ENCODE data around the gene NEURL2. TPM values are rescaled to one million over a fixed set of nuclear protein-coding genes. Genes with fewer than 3 reads are reported as not detected.
"Not testable (repeated sequence)": the region's sequence is repeated elsewhere in the genome, so short reads cannot be mapped to it uniquely, and the experiment has no call there.

The NEURL2 gene
- total RNA-seq, 1 experiment from 2014 or later: 3.3 TPM

DNA sequence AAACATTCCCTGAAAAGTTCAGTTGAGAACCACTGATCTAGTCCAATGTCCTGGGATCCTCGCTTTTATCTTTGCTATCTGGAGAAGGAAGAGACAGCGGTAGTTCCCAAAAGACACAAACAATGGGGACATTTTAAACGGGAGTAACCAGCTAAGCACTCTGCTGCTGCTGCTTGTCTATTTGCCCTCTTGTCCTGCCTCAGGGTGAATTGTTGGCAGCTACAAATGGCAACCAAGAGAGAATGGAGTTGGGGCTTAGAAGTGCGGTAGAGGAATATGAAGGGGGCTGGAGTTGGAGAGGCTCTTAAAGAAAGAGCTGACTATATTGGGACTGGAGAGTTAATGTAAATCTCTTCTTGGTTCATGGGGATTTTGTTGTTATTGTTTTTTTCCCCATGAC, 16.4 kb downstream of the NEURL2 start:
- TF ChIP-seq, protein P1, sequence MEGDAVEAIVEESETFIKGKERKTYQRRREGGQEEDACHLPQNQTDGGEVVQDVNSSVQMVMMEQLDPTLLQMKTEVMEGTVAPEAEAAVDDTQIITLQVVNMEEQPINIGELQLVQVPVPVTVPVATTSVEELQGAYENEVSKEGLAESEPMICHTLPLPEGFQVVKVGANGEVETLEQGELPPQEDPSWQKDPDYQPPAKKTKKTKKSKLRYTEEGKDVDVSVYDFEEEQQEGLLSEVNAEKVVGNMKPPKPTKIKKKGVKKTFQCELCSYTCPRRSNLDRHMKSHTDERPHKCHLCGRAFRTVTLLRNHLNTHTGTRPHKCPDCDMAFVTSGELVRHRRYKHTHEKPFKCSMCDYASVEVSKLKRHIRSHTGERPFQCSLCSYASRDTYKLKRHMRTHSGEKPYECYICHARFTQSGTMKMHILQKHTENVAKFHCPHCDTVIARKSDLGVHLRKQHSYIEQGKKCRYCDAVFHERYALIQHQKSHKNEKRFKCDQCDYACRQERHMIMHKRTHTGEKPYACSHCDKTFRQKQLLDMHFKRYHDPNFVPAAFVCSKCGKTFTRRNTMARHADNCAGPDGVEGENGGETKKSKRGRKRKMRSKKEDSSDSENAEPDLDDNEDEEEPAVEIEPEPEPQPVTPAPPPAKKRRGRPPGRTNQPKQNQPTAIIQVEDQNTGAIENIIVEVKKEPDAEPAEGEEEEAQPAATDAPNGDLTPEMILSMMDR (conservative IDR thresholded peaks at IDR 0.05; ENCODE audit: low read depth, low read length): no peak
- TF ChIP-seq EZH2 (IDR thresholded peaks at IDR 0.05; ENCODE audit: borderline replicate concordance, low read depth, low read length, poor library complexity, severe bottlenecking): no peak
- POLR2A ChIA-PET (ENCODE audit: low non-redundant PET): no interaction called here
- Histone ChIP-seq H3K4me1 (ENCODE audit: insufficient read depth, low read length, poor library complexity, severe bottlenecking) (no peaks in the 10 kb centered on the region), H3K27ac (ENCODE audit: low read depth, low read length, poor library complexity, severe bottlenecking) (no peak overlapping the region), H3K9me3 (ENCODE audit: low read depth, low read length, poor library complexity, severe bottlenecking) (no peaks in the 10 kb centered on the region), H3K4me3 (ENCODE audit: low read depth, low read length, poor library complexity, severe bottlenecking) (no peak overlapping the region), H3K36me3 (ENCODE audit: insufficient read depth, low read length, poor library complexity, severe bottlenecking) (no peaks in the 10 kb centered on the region), H3K27me3 (replicated peaks; ENCODE audit: insufficient read depth, low read depth, low read length, poor library complexity) (no peaks in the 10 kb centered on the region)
- CTCF ChIA-PET: no interaction called here
- no TSS peak for BruUV-seq (replicated peaks)
- DNase-seq (ENCODE audit: low spot score): no peak
- intact Hi-C loops (cut with micrococcal nuclease; ENCODE audit: unreplicated experiment): no loop called here

DNA sequence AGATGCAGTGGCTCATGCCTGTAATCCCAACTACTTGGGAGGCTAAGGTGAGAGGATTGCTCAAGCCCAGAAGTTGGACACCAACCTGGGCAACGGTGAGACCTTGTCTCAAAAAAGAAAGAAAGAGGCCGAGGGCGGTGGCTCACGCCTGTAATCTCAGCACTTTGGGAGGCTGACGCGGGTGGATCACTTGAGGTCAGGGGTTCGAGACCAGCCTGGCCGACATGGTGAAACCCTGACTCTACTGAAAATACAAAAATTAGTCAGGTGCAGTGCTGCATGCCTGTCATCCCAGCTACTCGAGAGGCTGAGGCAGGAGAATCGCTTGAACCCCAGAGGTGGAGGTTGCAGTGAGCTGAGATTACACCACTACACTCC, 16.9 kb downstream of the NEURL2 start:
- POLR2A ChIA-PET (ENCODE audit: low non-redundant PET); H3K4me1 ChIP-seq (ENCODE audit: insufficient read depth, low read length, poor library complexity, severe bottlenecking); H3K9me3 ChIP-seq (ENCODE audit: low read depth, low read length, poor library complexity, severe bottlenecking); H3K36me3 ChIP-seq (ENCODE audit: insufficient read depth, low read length, poor library complexity, severe bottlenecking); intact Hi-C loops (cut with micrococcal nuclease; ENCODE audit: unreplicated experiment); H3K27me3 ChIP-seq (replicated peaks; ENCODE audit: insufficient read depth, low read depth, low read length, poor library complexity); DNase-seq (ENCODE audit: low spot score); CTCF ChIA-PET; BruUV-seq (replicated peaks); H3K4me3 ChIP-seq (ENCODE audit: low read depth, low read length, poor library complexity, severe bottlenecking); H3K27ac ChIP-seq (ENCODE audit: low read depth, low read length, poor library complexity, severe bottlenecking): not testable (repeated sequence)

DNA sequence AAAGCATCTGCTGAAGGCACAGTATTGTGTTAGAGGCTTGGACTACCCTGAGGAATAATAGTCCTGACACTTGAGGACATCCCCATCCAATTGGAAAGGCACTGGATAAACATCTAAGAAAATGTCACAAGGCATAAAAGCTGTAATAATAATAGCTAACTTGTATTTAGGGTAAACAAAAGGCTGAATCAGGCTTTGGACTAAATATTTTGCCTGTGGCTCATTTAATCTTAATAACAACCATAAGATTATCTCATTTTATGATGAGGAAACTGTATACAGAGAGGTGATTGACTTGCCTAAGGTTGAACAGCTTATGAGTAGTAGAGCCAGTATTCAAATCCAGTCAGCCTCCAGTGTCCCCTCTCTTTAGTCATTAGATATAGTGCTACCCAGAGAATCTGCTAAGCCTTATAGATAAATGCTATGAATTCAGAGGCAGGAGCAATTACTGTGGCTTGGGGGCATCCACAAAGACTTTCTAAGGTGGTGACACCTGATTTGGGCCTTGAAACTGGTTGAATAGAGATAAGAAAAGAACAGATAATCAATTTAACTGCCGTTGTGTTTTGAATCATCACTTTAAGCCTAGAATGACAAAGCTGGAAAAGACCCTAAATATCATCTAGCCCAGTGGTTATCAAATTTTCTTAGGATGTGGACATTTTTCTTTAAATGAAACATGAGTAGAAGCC, 17.5 kb downstream of the NEURL2 start:
- Histone ChIP-seq H3K27me3 (replicated peaks; ENCODE audit: insufficient read depth, low read depth, low read length, poor library complexity) (no peaks in the 10 kb centered on the region), H3K27ac (ENCODE audit: low read depth, low read length, poor library complexity, severe bottlenecking) (no peak overlapping the region), H3K4me1 (ENCODE audit: insufficient read depth, low read length, poor library complexity, severe bottlenecking) (no peaks in the 10 kb centered on the region), H3K36me3 (ENCODE audit: insufficient read depth, low read length, poor library complexity, severe bottlenecking) (no peaks in the 10 kb centered on the region), H3K4me3 (ENCODE audit: low read depth, low read length, poor library complexity, severe bottlenecking) (no peak overlapping the region), H3K9me3 (ENCODE audit: low read depth, low read length, poor library complexity, severe bottlenecking) (no peaks in the 10 kb centered on the region)
- POLR2A ChIA-PET (ENCODE audit: low non-redundant PET): no interaction called here
- CTCF ChIA-PET: no interaction called here
- intact Hi-C loops (cut with micrococcal nuclease; ENCODE audit: unreplicated experiment): no loop called here
- no peak for DNase-seq (ENCODE audit: low spot score)
- no peak for TF ChIP-seq EZH2 (IDR thresholded peaks at IDR 0.05; ENCODE audit: borderline replicate concordance, low read depth, low read length, poor library complexity, severe bottlenecking)
- TF ChIP-seq, protein P1 (conservative IDR thresholded peaks at IDR 0.05; ENCODE audit: low read depth, low read length): no peak
- BruUV-seq (replicated peaks): no TSS peak

DNA sequence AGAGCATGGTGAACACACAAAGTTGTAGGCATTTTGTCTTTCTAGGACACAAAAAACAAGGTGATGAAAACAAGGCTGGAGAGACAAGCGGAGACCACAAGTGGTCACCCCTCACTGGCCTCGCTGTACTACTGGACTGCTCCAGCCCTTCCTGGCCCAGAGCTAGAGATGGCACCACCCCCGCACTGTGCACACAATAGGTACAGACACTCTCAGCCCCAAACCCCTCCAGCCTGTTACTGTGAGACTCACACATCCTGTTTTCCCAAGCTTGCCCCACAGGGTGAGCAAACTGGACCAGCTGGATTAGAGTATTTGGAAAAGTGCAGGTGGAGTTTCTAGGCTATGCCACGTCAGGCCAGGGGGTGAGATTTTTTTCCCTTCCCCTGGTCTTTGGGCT, 18.4 kb downstream of the NEURL2 start:
- no peak for TF ChIP-seq EZH2 (IDR thresholded peaks at IDR 0.05; ENCODE audit: borderline replicate concordance, low read depth, low read length, poor library complexity, severe bottlenecking)
- TF ChIP-seq, protein P1 (conservative IDR thresholded peaks at IDR 0.05; ENCODE audit: low read depth, low read length): no peak
- POLR2A ChIA-PET (ENCODE audit: low non-redundant PET): no interaction called here
- Histone ChIP-seq H3K27me3 (replicated peaks; ENCODE audit: insufficient read depth, low read depth, low read length, poor library complexity) (no peaks in the 10 kb centered on the region), H3K4me1 (ENCODE audit: insufficient read depth, low read length, poor library complexity, severe bottlenecking) (no peaks in the 10 kb centered on the region), H3K4me3 (ENCODE audit: low read depth, low read length, poor library complexity, severe bottlenecking) (no peak overlapping the region), H3K27ac (ENCODE audit: low read depth, low read length, poor library complexity, severe bottlenecking) (no peak overlapping the region), H3K9me3 (ENCODE audit: low read depth, low read length, poor library complexity, severe bottlenecking) (no peaks in the 10 kb centered on the region), H3K36me3 (ENCODE audit: insufficient read depth, low read length, poor library complexity, severe bottlenecking) (no peaks in the 10 kb centered on the region)
- no peak for DNase-seq (ENCODE audit: low spot score)
- no TSS peak for BruUV-seq (replicated peaks)
- CTCF ChIA-PET: no interaction called here
- intact Hi-C loops (cut with micrococcal nuclease; ENCODE audit: unreplicated experiment): no loop called here

All from A673 (cell line).